ENCODE data around the gene GDF10. TPM values are rescaled to one million over a fixed set of nuclear protein-coding genes. Genes with fewer than 3 reads are reported as not detected.

The GDF10 gene
- total RNA-seq, 4 donors from 2014 or later: 0.23 to 3.9 (median 1.0) TPM

DNA sequence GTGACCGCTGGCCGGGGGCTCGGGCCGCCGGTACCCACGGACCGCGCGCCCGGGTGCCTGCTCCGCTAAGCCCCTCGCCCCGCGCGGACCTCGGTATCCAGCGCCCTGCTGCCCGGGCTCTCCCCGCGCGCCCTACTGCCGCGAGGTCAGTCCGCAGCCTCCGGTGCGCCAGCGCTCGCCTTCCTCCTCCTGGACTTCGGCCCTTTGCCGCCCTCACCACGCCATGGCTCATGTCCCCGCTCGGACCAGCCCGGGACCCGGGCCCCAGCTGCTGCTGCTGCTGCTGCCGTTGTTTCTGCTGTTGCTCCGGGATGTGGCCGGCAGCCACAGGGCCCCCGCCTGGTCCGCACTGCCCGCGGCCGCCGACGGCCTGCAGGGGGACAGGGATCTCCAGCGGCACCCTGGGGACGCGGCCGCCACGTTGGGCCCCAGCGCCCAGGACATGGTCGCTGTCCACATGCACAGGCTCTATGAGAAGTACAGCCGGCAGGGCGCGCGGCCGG is 483 bp downstream of the GDF10 start:
- intact Hi-C loops (cut with DNase I; ENCODE audit: low total_unique reads): no loop called here
- no peak for DNase-seq (ENCODE audit: low spot score in 2 of 2)

DNA sequence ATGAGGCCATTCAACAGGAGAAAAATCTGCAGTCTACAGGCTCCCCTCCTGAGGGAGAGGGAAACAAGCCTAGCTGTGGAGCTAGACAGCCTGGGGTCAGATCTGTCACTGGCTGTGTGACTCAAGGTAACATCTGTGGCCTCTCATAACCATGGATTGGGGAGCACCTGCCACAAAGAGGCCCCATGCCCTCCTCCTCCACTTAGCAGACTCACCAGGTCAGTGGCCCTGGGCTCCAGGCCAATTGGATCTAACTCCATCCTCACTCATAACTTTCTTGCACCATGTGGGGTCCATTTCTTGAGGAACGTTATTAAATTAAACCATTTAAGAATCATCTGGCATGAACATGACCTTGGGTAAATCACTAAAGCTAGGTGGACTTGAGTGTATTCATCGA is 1.8 kb downstream of the GDF10 start:
- no peak for DNase-seq (ENCODE audit: low spot score in 2 of 2)
- TF ChIP-seq POLR2A (IDR thresholded peaks at IDR 0.05): no peak
- TF ChIP-seq, protein P1, sequence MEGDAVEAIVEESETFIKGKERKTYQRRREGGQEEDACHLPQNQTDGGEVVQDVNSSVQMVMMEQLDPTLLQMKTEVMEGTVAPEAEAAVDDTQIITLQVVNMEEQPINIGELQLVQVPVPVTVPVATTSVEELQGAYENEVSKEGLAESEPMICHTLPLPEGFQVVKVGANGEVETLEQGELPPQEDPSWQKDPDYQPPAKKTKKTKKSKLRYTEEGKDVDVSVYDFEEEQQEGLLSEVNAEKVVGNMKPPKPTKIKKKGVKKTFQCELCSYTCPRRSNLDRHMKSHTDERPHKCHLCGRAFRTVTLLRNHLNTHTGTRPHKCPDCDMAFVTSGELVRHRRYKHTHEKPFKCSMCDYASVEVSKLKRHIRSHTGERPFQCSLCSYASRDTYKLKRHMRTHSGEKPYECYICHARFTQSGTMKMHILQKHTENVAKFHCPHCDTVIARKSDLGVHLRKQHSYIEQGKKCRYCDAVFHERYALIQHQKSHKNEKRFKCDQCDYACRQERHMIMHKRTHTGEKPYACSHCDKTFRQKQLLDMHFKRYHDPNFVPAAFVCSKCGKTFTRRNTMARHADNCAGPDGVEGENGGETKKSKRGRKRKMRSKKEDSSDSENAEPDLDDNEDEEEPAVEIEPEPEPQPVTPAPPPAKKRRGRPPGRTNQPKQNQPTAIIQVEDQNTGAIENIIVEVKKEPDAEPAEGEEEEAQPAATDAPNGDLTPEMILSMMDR (IDR thresholded peaks at IDR 0.05): no peak
- intact Hi-C loops (cut with DNase I; ENCODE audit: low total_unique reads): no loop called here
- WGBS, 2 donors: 79 to 81% methylated on average over 2 of the region's 2 CpGs
- H3K4me3 ChIP-seq (ENCODE audit: low read depth, poor library complexity, severe bottlenecking): no peak overlapping the region

More for the DNA sequence above, 483 bp downstream of the GDF10 start:
- H3K4me3 ChIP-seq (ENCODE audit: low read depth, poor library complexity, severe bottlenecking): peak overlapping the region; percentile 28
- 12 to 26% methylated on average over 9 to 20 of the region's 57 CpGs for WGBS, 2 donors
- TF ChIP-seq POLR2A (IDR thresholded peaks at IDR 0.05): no peak
- TF ChIP-seq, protein P1 (IDR thresholded peaks at IDR 0.05): no peak

DNA sequence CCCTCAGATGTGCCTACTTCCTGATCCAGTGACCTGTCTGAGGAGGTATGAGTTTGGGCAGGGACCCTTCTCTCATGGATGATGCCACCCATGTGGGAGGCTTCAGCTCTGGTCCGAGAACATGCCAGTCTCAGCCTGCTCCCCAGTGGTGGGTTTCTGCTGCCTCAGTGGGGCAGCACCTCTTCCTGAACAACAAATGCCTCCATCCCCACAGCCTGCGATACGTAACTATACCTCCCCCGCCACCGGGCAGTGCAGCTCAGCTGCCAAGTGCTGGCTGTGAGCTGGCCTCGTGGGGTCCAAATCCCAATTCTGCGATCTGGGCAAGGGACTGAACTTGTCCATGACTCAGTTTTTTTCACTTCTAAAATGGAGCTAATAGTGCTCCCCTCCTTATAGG is 3.1 kb downstream of the GDF10 start:
- 89 to 92% methylated on average over 6 to 7 of the region's 7 CpGs for WGBS, 2 donors
- intact Hi-C loops (cut with DNase I; ENCODE audit: low total_unique reads): no loop called here
- TF ChIP-seq, protein P1 (IDR thresholded peaks at IDR 0.05): no peak
- no peak for TF ChIP-seq POLR2A (IDR thresholded peaks at IDR 0.05)
- no peak for DNase-seq (ENCODE audit: low spot score in 2 of 2)
- H3K4me3 ChIP-seq (ENCODE audit: low read depth, poor library complexity, severe bottlenecking): no peak overlapping the region

DNA sequence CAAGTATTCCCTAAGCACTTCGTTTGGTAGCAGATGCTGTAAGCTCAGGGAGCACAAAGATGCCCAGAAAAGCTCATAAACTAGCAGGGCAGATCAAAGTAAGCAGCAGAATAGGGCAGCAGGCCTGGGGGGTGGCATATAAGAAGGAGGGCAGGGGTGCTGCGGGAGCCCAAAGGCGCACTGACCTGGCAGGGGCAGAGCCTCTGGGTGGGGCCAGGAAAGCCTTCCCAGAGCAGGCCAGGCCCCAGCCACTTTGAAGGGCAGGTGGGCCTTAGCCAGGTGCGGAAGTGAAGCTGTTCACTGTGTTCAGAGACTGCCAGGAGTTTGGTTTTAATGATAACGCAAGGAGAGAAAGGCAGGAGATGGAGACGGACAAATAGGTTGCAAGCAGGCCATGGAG is 3.9 kb downstream of the GDF10 start:
- 93 to 95% methylated on average over 6 of the region's 6 CpGs for WGBS, 2 donors

DNA sequence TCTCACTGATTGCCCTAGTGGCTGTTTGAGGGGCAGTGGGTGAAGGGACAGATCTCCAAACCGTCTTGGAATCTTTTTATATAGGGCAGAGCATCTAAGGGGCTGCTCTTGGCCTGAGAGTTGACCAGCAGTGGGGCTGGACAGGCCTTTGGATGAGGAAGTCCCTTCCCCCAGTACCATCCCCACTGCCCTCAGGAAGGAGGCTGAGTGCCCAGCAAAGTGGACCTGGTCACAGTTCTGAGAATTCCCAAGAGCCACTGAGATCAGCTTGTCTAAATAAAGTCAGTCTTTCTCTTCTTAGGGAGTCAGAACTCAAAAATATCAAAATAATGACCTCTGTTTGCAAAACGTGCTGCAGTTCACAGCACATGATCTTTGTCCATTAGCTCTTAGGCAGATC is 5.6 kb downstream of the GDF10 start:
- WGBS, 2 donors: 77 to 81% methylated on average over 2 of the region's 2 CpGs
- no peak for DNase-seq (ENCODE audit: low spot score in 2 of 2)
- intact Hi-C loops (cut with DNase I; ENCODE audit: low total_unique reads): no loop called here
- no peak overlapping the region for H3K4me3 ChIP-seq (ENCODE audit: low read depth, poor library complexity, severe bottlenecking)
- TF ChIP-seq, protein P1 (IDR thresholded peaks at IDR 0.05): no peak
- no peak for TF ChIP-seq POLR2A (IDR thresholded peaks at IDR 0.05)

More for the DNA sequence above, 3.9 kb downstream of the GDF10 start:
- no peak for TF ChIP-seq POLR2A (IDR thresholded peaks at IDR 0.05)
- TF ChIP-seq, protein P1 (IDR thresholded peaks at IDR 0.05): no peak
- intact Hi-C loops (cut with DNase I; ENCODE audit: low total_unique reads): no loop called here
- DNase-seq (ENCODE audit: low spot score in 2 of 2): no peak
- H3K4me3 ChIP-seq (ENCODE audit: low read depth, poor library complexity, severe bottlenecking): no peak overlapping the region

All from lower leg skin (tissue), 4 donors.